ENCODE results near the gene ABCC11. TPM values are rescaled to one million over a fixed set of nuclear protein-coding genes. Genes with fewer than 3 reads are reported as not detected.

Gene ABCC11
- total and polyA plus RNA-seq, 2 donors (not counting 1 experiment from before 2014, with no cell fraction given), result 0.09 TPM; not detected in 1

- Histone ChIP-seq H3K27ac (ENCODE audit: low read length in 2 of 2) (no peak overlapping the region), H2AFZ (ENCODE audit: insufficient read depth, low read depth, low read length, poor library complexity, severe bottlenecking) (no peak overlapping the region), H3K4me3 (ENCODE audit: control extremely low read depth in 1 of 5, extremely low read depth in 1 of 5, insufficient read depth in 1 of 5, low read depth in 2 of 5, low read length in 4 of 5) (no peak overlapping the region), H3K36me3 (replicated peaks in 1 of 2; ENCODE audit: control extremely low read depth in 1 of 2, control insufficient read depth in 1 of 2, extremely low read depth in 1 of 2, insufficient read depth in 2 of 2, low read length in 1 of 2) (no peaks in the 10 kb centered on the region), H3K79me2 (ENCODE audit: control insufficient read depth, insufficient read depth, low read length) (no peaks in the 10 kb centered on the region), H4K20me1 (ENCODE audit: control insufficient read depth, insufficient read depth, low read length, poor library complexity, severe bottlenecking) (no peaks in the 10 kb centered on the region), H3K9me3 (ENCODE audit: control extremely low read depth in 1 of 3, control insufficient read depth in 2 of 3, insufficient read depth in 1 of 3, low read length in 2 of 3) (no peaks in the 10 kb centered on the region), H3K9ac (ENCODE audit: low read length) (no peak overlapping the region), H3K27me3 (replicated peaks in 1 of 4; ENCODE audit: control extremely low read depth in 1 of 4, control insufficient read depth in 3 of 4, insufficient read depth in 4 of 4, low read length in 3 of 4) (peaks cover 0 to 2% (median 0%) of the 10 kb centered on the region in 4 experiments), H3K4me2 (replicated peaks; ENCODE audit: low read depth, low read length, poor library complexity, severe bottlenecking) (no peak overlapping the region), H3K4me1 (ENCODE audit: control insufficient read depth in 2 of 2, insufficient read depth in 2 of 2, low read length in 2 of 2) (no peaks in the 10 kb centered on the region)
- Mint-ChIP-seq H3K27ac (no peak overlapping the region), H3K4me3 (no peak overlapping the region), H3K27me3 (peaks cover 2% of the 10 kb centered on the region), H3K9me3 (ENCODE audit: insufficient read depth) (peaks cover 3% of the 10 kb centered on the region), H3K4me1 (no peaks in the 10 kb centered on the region)
- no peak for DNase-seq
- WGBS (ENCODE audit: insufficient coverage), result no CpG with 5 or more reads among the region's 3 CpGs
- TF ChIP-seq EZH2 (IDR thresholded peaks at IDR 0.05; ENCODE audit: borderline replicate concordance, insufficient read depth, low read depth, low read length, poor library complexity, severe bottlenecking) (no peak), CTCF (IDR thresholded peaks at IDR 0.05) (no peak)
- no peak for ATAC-seq (ENCODE audit: low read depth)
- ChIA-PET POLR2A (no interaction called here), CTCF (no interaction called here)
- intact Hi-C loops (cut with micrococcal nuclease), result no loop called here
Measured at GRCh38 chr16:48218473-48218872, 28.9 kb downstream of the ABCC11 start.

GRCh38 chr16:48217708-48218107 lies 29.6 kb downstream of the ABCC11 start:
- H3K4me1 Mint-ChIP-seq, result no peaks in the 10 kb centered on the region
- no CpG with 5 or more reads among the region's 2 CpGs for WGBS (ENCODE audit: insufficient coverage)
- H3K36me3 ChIP-seq (replicated peaks in 1 of 2; ENCODE audit: control extremely low read depth in 1 of 2, control insufficient read depth in 1 of 2, extremely low read depth in 1 of 2, insufficient read depth in 2 of 2, low read length in 1 of 2), result no peaks in the 10 kb centered on the region
- H3K27ac ChIP-seq (ENCODE audit: low read length in 2 of 2), result no peak overlapping the region
- H3K79me2 ChIP-seq (ENCODE audit: control insufficient read depth, insufficient read depth, low read length), result no peaks in the 10 kb centered on the region
- CTCF ChIA-PET, result no interaction called here
- H3K9me3 Mint-ChIP-seq (ENCODE audit: insufficient read depth), result peaks cover 3% of the 10 kb centered on the region
- no peaks in the 10 kb centered on the region for H3K27me3 ChIP-seq (replicated peaks in 1 of 4; ENCODE audit: control extremely low read depth in 1 of 4, control insufficient read depth in 3 of 4, insufficient read depth in 4 of 4, low read length in 3 of 4)
- H3K9ac ChIP-seq (ENCODE audit: low read length), result no peak overlapping the region
- H3K4me3 Mint-ChIP-seq, result no peak overlapping the region
- ATAC-seq (ENCODE audit: low read depth) (no peak), DNase-seq (no peak)
- no peak overlapping the region for H3K4me2 ChIP-seq (replicated peaks; ENCODE audit: low read depth, low read length, poor library complexity, severe bottlenecking)
- H2AFZ ChIP-seq (ENCODE audit: insufficient read depth, low read depth, low read length, poor library complexity, severe bottlenecking), result no peak overlapping the region
- H4K20me1 ChIP-seq (ENCODE audit: control insufficient read depth, insufficient read depth, low read length, poor library complexity, severe bottlenecking), result no peaks in the 10 kb centered on the region
- intact Hi-C loops (cut with micrococcal nuclease), result no loop called here
- POLR2A ChIA-PET, result no interaction called here
- H3K27me3 Mint-ChIP-seq, result no peaks in the 10 kb centered on the region
- H3K9me3 ChIP-seq (ENCODE audit: control extremely low read depth in 1 of 3, control insufficient read depth in 2 of 3, insufficient read depth in 1 of 3, low read length in 2 of 3), result no peaks in the 10 kb centered on the region
- H3K4me1 ChIP-seq (ENCODE audit: control insufficient read depth in 2 of 2, insufficient read depth in 2 of 2, low read length in 2 of 2), result no peaks in the 10 kb centered on the region
- no peak overlapping the region for H3K4me3 ChIP-seq (ENCODE audit: control extremely low read depth in 1 of 5, extremely low read depth in 1 of 5, insufficient read depth in 1 of 5, low read depth in 2 of 5, low read length in 4 of 5)
- TF ChIP-seq CTCF (IDR thresholded peaks at IDR 0.05), result no peak
- TF ChIP-seq EZH2 (IDR thresholded peaks at IDR 0.05; ENCODE audit: borderline replicate concordance, insufficient read depth, low read depth, low read length, poor library complexity, severe bottlenecking), result no peak
- H3K27ac Mint-ChIP-seq, result no peak overlapping the region
